Stimulated activated CD4-positive, alpha-beta T cell treated with anti-CD3 and anti-CD28 coated beads, Interleukin-12 subunit alpha, Interleukin-12 subunit beta, amount 100 ng/mL, for 4 hours (primary cell): ENCODE measurements around the gene STMN1.

Source experiments
- DNase-seq: peaks from one replicate; pipeline ENCODE4 v3.0.0-alpha.2; 2020

Gene STMN1

DNA sequence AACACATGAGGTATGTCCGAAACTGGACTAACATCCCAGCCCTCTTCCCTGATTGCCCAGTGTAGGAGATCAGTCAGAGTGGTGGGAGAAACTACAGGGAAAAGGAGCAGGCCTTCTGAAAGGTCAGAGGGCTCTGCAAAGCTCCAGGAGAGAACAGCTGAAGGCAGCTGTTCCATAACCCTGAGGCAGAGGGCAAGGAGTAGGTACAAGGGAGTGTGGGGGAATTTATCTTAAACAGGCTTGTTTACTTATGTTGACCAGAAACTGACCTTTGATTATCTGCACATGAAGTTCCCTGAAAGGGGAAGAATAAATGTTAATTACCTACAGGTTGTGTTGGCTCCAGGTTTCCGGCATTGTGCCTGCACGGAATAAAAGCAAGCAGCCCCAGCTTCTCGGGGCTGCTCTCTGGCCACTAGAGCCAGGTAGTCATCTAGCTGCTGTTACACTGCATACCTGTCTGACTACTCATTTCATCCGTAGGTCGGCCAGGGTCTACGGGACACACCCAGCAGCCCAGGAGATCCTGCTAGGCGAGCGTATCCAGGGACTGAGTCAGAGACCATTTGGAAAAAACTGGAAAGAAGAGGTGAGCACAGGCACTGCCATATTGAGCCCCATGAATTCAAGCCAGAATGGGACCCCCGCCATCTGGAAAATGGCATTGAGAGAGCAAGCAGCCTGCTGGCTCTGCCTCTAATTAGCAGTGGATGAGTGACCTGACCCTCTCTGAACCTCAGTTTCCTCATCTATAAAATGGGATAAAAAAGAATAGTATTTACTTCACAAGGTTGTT, 15.8 kb downstream of the STMN1 start:
- DNase-seq, result no peak

DNA sequence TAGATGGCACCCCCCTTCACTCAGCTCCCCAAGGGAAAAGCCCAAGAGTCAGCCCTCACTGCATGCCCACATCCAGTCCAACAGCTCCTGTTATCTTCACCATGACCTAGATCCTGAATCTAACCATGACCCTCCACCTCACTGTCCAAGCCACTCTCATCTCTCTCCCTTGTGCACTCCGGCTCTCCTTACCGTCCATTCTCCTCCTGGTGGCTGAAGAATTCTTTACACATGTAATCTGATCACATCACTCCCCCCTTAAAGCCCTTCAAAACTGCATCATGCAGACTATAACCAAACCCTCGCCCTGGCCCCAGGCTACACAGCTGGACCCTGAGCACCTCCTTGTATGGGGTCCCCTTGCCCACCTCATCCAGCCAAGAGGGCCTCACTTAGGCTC, 16.7 kb downstream of the STMN1 start:
- DNase-seq, result no peak

DNA sequence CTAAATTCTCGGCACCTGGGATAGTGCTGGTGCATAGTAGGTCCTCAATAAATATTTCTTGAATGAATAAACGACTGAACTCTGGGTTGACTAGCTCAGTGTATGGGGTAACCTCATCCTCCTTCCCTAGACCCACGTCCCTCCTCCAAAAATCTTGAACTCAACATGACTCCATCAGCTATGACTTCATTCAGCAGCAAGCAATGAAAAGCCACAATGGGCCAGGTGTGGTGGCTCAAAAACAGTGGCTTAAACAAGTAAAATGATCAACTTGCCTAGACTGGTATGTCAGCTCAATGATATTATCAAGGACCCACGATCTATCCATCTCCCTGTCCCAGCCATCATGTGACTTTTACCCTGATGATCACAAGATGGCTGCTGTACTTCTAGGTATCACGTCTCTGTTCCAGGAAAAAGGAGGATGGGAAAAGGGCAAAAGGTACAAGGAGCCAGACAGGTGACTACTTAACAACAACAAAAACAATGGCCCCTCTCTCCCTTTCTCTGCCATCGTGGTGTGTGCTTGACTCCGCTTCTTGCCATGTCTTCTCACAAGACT, 17.7 kb downstream of the STMN1 start:
- DNase-seq, result no peak

DNA sequence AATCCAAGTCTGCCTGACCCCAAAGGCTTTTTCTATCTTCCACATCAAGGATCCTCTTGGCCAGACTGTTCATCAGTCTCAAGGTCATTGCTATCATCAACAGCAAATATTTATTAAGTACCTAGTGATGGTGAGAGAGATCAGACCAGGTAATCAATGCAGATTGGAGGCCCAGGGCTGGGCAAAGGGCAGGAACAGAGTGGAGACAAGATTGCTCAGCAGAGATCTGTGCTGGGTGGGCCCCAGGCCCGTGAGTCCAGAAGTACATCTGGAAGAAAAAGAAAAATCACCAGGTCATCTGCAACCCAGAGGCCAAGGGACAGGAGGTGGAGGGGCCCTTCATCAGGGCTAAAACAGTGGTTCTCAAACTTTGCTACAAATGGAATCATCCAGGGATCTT, 20.6 kb downstream of the STMN1 start:
- no peak for DNase-seq

DNA sequence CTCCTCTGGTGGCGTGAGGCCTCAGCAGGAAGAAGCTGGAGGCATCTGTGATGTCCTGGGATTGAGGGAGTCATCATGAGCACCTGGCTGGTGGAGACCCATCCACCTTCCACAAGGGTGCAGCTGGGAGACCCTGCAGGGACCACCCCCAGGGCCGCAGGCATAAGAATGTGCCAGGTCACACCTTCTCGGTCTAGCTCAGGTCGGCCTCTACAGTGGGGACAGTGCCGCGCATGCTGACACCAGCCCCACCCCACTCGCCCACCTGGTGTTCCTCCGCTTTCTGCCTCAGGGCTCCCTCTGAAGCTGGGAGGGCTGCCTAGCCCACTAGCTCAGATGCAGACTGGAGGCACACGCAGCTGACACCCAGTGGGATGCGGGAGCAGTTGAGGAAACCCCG, 25.0 kb downstream of the STMN1 start:
- DNase-seq, result no peak

DNA sequence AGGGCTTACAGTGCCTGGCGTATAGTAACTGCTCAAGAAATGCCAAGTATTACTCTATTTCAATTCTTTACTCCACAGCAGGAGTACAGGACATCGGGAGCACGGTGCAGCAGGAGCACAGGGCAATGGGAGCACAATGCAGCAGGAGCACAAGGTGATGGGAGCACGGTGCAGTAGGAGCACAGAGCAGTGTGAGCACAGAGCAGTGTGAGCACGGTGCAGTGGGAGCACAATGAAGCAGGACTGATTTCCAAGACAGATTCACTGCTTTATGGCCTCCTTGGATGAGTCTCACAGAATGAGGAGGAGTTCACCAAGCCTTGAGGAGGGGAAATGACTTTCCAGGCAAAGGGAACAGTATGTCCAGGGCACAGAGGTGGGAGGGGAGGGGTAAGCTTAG, 25.7 kb downstream of the STMN1 start:
- no peak for DNase-seq

DNA sequence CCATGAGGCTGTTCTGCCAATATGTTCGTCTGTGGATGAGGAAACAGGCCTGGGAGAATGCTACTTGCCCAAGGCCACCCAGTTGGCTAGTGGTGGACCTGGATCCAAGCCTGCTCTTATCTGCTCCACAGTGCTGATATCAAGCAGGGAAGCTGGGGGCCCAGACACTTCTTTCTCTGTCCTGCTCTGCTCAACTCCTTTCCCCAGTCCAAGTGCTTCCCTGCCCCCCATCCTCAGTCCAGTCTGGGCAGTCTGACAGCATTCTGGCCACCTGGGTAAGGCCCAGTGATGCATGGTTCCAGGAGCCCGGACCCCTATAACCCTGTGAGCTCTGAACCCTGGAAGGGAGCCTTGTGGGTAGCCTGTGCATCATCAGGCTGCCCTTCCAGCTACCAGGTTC, 26.5 kb downstream of the STMN1 start:
- DNase-seq, result no peak

DNA sequence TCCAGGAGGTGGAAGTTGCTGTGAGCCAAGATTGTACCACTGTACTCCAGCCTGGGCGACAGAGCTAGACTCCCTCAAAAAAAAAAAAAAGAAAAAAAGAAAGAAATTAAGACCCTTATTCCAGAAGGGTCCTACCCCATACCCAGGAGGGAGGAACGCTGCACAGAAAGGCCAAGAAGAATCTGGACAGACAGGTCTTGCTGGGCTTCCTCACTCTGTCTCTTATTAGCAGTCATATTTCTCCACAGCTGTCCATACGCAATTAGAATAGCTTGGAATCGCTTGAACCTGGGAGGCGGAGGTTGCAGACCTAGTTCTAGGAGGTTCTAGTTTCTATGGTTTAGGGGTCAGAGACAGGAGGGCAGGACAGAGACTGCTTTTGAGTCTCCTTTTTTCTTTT, 27.5 kb downstream of the STMN1 start:
- DNase-seq, result no peak

DNA sequence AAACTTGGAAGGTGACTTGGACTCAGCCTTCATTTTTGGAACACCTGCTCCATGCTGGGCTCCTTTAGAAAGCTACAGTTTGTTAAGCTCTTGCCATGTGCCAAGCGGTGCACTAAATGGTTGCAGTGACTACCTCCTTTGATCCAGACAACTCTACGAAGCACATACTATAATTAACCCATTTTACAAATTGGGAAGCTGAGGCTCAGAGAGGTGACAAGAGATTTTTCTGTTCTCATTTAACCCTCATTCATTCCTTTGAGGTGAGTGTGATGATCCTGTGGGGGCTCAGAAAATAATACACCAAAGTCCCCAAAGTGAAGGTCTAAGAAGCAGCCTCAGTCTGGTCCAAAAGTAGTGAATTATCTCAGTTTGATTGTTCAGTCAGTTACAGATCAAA, 29.1 kb downstream of the STMN1 start:
- DNase-seq, result no peak

DNA sequence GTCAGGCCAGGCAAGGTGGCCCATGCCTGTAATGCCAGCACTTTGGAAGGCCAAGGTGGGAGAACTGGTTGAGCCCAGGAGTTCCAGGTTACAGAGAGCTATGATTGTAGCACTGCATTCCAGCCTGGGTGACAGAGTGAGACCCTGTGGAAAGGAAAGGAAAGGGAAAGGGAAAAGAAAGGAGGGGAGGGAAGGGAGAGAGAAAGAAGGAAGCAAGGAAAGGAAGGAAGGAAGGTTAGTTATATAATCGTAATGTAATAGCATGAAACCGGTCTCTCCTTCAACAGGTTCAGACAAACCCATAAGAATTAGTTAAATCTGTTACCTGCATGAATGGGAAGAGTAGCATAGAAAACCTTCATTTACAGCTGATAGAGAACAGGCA, 29.5 kb downstream of the STMN1 start:
- DNase-seq, result no peak

DNA sequence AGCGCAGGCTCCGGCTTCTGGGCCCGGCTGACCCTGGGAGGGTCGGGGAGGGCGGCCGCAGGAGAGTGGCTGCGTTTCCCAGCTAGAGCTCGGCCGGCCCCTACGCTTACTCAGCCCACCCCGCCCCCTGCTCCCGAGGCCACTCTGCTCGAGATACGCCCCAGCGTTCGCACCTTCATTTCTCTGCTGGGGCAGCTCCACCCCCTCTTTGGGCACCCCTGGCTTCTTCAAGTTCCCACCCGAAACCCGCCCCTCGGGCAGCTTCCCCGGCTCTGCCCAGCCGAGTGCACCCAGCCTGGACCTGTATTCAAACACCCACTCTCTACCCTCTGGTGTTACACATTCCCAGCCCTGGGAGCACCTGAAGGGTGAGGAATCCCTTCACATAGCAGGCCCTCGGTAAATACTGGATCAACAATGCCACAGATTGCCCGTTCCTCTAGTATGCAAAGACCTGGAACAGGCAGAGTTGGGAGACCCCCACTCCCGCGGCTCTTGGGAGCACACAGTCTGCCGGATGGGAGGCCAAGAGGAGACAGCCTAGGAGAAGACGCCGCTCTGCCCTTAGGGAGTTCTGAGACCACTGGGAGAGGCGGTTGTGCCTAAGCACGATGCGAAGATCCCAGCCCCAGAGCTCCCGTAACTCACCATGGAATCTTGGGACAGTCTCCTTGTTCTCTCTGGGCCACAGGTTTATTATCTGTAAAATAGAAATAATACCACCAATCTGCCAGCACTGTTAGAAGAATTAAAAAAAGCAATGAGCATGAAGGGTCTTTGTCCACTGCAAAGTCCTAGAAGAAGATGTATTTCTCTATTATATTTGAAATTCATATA, 30.1 kb downstream of the STMN1 start:
- no peak for DNase-seq

DNA sequence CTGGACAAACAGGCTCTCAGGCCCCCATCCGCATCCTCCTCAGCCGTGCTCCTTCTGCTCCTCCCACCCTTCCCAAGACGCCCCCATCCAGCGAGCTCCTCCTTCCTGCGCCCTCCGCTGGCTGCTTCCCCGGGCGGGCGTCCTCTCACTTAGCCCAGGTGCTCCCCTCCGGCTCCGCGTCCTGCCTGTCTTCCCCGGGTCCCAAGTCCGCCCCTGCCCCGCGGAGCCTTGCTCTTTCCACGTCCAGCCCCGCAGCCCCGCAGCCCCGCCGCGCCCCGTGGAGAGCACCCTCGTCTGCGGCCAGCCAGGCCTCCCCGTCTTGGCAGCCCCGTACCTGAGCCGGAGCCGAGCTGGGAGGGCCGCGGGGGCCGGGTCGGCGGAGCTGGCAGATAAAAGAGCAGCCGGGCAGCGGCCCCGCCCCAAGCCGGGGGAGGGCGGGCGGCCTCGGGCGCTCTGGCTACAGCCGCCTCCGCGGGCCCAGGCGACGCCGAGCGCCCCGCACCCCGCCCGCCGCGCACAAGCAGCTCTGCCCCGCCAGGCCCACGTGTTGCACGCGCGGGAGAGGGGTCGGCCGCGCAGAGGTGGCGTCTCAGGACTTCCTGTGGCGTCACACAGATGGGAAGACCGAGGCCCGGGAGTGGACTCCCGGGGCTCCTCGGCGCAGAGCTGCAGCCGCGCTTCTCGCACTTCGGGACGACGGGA, 30.9 kb downstream of the STMN1 start, which contains the start of gene PAQR7:
TSS of gene PAQR7 (minus strand) at position 555 of the 702 bp plus-strand sequence. CDS start 11,869 bp downstream, outside the sequence.
- peak; percentile 63 for DNase-seq

DNA sequence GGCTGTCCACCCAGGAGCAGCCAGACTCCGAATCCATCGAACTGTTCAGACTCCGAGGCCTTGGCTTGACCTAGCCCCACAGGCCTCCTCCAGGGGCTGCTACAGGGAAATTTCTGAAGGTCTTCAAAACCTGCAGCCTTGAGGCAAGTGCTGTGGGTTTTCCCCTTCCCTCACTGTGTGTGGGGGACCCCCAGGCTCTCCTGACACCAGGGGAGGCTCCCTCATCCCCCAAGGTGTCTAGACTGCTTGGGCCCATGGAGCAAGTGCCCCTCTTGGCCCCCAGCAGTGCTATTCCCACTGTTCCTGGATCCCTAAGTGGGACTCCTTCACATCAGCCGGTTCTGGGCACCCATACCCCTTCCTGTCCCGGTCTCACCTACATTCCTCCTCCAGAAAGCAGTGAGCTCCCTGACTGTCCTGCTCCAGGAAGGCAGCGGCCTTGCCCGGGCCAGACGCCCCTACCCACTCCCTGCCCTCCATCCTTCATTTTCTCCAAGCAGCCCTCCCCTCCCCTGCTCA, 31.5 kb downstream of the STMN1 start:
- no peak for DNase-seq

DNA sequence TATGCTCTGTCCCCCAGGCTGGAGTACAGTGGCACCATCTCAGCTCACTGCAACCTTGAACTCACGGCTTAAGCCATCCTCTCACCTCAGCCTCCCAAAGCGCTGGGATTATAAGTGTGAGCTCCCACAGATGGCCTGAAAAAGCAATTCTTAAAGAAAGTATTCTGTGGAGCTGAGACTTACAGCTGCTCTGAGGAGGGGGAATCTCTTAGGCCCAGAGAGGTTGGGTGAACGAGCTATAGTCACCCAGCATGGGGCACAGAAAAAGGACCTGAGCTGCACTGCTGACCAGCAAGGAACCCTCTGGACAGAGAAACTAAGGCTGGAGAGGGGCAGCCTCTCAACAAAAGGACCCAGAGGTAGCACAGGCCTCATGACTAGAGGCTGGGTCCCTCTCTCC, 32.0 kb downstream of the STMN1 start:
- DNase-seq, result no peak

DNA sequence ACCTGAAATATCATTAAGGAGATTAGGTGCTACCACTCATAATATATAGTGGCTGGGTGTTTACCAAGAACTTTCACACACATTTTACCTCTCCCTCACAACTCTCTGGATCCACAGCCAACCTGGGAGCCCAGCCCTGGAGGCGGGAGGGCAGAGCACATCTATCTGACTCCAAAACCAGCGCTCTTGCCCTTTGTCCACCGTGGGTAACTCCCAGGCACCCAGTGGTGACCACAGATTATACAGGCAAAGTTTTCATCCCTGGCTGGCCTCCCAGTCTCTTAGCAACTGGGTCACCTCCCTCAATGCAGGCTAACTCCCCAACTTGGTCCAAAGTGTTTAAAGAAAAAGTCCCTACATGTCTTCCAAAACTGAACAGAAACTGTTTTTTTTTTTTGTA, 33.1 kb downstream of the STMN1 start:
- no peak for DNase-seq

DNA sequence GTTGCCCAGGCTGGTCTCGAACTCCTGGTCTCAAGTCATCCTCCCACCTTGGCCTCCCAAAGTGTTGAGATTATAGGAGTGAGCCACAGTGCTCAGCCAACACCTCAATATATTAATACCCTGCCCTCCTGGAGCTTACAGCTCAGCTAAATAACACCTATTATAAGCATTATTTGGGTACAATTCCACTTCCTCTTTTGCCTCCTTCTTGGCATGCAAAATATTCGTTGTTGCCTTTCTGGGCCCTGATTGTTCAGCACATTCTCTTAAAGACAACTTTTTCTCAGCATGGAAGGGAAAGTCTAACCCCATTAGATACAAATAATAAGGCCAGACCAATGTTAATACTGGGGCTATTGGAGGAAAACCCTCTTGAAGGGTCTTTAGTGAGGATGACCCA, 33.5 kb downstream of the STMN1 start:
- DNase-seq, result no peak

DNA sequence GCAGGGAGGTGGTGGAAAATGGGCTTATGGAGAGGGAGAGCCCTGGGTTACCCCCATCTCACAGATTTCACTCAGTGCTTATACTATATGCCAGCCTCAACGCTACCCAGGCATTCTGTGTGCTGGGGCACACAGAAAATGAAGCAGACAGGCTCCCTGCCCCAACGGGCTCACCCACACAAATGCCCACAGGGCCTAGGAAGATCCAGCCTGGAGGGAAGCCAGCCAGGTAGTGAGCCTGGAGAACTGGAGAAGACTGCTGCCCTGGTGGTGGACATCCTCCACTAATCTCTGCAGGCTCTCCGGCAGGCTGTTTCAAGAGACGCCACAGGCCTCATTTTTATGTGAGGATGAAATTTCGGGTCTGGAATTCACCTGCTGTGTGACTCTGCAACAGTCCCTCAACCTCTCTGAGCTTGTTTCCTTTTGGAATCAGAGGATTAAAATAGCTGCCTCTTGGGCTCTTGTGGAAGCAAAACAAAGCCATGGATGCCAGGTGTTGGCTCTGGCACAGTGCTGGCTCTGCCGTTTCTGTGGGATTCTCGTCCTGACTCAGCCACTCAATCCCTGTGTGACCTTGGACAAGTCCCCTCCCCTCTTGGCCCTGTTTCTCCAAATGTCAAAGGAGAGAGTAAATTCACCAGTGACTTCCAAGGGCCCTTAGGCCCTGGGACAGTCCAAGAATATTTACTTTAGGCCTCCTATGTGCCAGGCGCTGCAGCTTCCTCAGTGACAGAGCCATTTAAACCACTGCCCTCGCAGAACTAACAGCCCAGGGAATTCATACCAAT, 34.3 kb downstream of the STMN1 start:
- DNase-seq, result no peak

DNA sequence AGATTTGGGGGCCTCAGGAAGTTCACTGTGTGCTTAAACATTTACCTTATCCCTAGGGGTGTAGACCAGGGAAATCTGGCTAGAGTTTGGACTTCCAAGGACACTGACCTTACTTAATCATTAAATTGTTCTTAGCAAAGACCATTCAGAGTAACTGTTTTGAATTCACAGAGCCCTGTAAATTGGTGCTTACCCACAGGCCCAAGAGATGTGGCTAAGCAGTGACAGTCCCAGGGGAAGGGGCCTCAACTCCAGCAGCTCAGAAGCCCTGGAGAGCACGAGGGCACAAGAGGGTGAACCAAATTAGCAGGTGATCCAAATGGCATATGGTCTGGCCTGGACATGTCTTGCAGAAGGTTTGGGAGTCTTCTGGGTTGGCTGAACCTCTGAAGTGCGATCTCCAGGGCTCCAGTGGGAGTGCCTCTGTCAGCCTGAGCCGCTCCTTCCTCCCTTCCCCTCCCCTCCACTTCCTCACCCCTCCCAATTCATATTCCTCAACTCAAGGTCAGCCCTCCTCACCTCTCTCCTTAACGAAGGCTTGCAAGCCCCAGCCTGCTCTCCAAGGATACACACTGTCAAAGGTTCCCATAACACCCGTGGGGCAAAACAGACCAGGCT, 35.0 kb downstream of the STMN1 start:
- no peak for DNase-seq

DNA sequence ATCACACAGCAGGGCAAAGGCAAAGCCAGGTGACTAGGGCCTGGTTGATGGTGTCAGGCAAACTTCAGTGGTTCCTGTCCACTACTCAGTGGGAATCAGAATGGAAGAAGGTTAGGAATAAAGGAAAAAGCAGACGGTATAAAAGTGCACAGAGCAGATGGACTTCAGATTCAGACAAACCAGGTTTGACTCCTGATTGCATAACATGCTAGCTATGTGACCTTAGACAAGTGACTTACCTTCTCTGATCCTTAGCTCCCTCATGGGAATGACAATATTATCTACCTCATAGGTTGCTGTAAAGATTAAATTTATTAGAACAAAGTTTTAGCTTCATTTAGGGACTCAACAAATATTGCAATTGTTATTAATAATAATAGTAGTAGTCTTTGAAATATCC, 35.6 kb downstream of the STMN1 start:
- DNase-seq, result no peak

DNA sequence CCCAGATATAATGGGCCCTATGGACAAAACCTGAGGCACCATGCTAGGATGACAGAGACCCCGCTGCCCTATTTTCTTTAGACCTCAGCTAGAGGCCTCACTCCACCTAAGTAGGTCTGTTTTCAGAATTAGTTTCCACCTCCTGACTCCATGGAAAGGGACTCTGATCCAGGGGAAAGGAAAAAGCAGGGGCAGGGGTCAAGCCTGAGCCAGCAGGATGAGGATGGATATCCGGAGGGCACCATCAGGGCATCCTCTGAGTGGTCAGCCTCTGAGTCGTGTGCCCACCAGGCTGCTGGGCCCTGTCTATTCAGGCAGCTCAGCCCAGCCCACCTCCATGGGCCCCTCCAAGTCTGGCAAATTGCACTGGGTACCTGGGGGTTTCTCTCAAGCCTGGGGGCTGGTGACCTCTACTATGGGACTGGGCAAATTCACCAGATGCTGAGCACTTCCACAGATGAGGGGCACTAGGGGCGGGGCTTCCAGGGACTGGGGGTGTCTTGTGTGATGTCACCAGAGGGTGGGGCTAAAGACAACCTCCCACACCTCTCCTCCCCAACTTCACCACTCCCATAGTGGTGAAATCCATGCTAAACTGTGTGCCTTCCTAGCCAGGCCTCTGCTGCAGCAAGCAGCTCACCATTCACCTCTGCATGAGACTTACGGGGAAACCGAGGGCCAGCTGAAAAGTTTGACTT, 36.2 kb downstream of the STMN1 start:
- DNase-seq, result no peak
